Bronchial epithelial cell (primary cell): Measurements from ENCODE around the gene OSTC. TPM values are rescaled to one million over a fixed set of nuclear protein-coding genes. Genes with fewer than 3 reads are reported as not detected.

Source experiments
- DNase-seq: peaks from one replicate; pipeline ENCODE4 v3.0.0-alpha.2; 2010; ENCODE audit warnings: low read depth
- FAIRE-seq: peaks from 2 replicates; lab custom pipeline; 2011; peaks lifted over from hg19 to GRCh38; lab: Jason Lieb, UNC
- H3K27me3 ChIP-seq: 2 replicates; pipeline ENCODE4 v1.5.1; 2011; ENCODE audit warnings: low read length; ENCODE audit not compliant: control insufficient read depth, insufficient read depth
- H3K36me3 ChIP-seq: 2 replicates; pipeline ENCODE4 v1.5.1; 2011; ENCODE audit warnings: low read length; ENCODE audit not compliant: control insufficient read depth, insufficient read depth
- H3K4me3 ChIP-seq: 2 replicates; pipeline ENCODE4 v1.5.1; 2011; ENCODE audit warnings: mild to moderate bottlenecking, low read depth, low read length, control low read depth
- CTCF ChIP-seq: IDR thresholded peaks from 2 replicates; pipeline ENCODE4 v1.5.1; 2011; ENCODE audit warnings: mild to moderate bottlenecking, moderate library complexity, low read length, control low read depth, inconsistent platforms; ENCODE audit not compliant: insufficient read depth, severe bottlenecking
- total RNA-seq: library from RNA; depleted of rRNA; stranded (reverse); fragments of >200 nt; gene quantifications from 2 replicates; pipeline ENCODE4 v1.2.1, GENCODE V29; 2014

Gene OSTC
- total RNA-seq, 1 donor from 2014 or later = 261 TPM

- FAIRE-seq = no peak
- H3K36me3 ChIP-seq = peaks cover 2% of the 10 kb centered on the region
- TF ChIP-seq CTCF = no peak
- peak overlapping the region; percentile 75 for H3K4me3 ChIP-seq
- no peaks in the 10 kb centered on the region for H3K27me3 ChIP-seq
- DNase-seq = peak; percentile 55
These were observed 804 bp downstream of the OSTC start for GRCh38 chr4:108651014-108651791.

GRCh38 chr4:108662629-108663028 is 12.2 kb downstream of the OSTC start:
- no peak for DNase-seq
- no peak for FAIRE-seq

GRCh38 chr4:108674356-108674977 is 24.1 kb downstream of the OSTC start:
- TF ChIP-seq CTCF = no peak
- Histone ChIP-seq H3K36me3 (no peaks in the 10 kb centered on the region), H3K4me3 (no peak overlapping the region), H3K27me3 (no peaks in the 10 kb centered on the region)
- DNase-seq (no peak), FAIRE-seq (no peak)

More at GRCh38 chr4:108662629-108663028, 12.2 kb downstream of the OSTC start:
- no peak for TF ChIP-seq CTCF
- peaks cover 5% of the 10 kb centered on the region for H3K36me3 ChIP-seq
- no peak overlapping the region for H3K4me3 ChIP-seq
- H3K27me3 ChIP-seq = no peaks in the 10 kb centered on the region

- Histone ChIP-seq H3K27me3 (no peaks in the 10 kb centered on the region), H3K4me3 (no peak overlapping the region), H3K36me3 (no peaks in the 10 kb centered on the region)
- DNase-seq (no peak), FAIRE-seq (no peak)
- no peak for TF ChIP-seq CTCF
These were observed 31.0 kb downstream of the OSTC start for GRCh38 chr4:108681321-108681809.

- DNase-seq (peak; percentile 52), FAIRE-seq (no peak)
- H3K4me3 ChIP-seq = no peak overlapping the region
- TF ChIP-seq CTCF = peak; percentile 25
- no peaks in the 10 kb centered on the region for H3K27me3 ChIP-seq
- H3K36me3 ChIP-seq = no peaks in the 10 kb centered on the region
These were observed 33.1 kb downstream of the OSTC start for GRCh38 chr4:108683479-108683878.
